ENCODE measurements around the gene NDE1.
"Not testable (repeated sequence)": the region's sequence is repeated elsewhere in the genome, so short reads cannot be mapped to it uniquely, and the experiment has no call there.

Gene NDE1

DNA sequence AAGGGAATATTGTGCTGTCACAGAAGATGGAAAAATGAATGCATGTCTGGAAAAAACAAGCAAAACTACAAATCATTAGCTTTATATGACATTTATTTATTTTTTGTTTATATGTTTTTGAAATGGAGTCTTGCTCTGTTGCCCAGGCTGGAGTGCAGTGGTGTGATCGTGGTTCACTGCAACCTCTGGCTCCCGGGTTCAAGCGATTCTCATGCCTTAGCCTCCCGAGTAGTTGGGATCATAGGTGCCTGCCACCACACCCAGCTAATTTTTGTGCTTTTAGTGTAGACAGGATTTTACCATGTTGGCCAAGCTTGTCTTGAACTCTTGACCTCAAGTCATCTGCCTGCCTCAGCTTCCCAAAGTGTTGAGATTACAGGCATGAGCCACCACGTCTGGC is 8.5 kb downstream of the NDE1 start:
- POLR2A ChIA-PET = no interaction called here
- Histone ChIP-seq H3K27ac (ENCODE audit: insufficient read depth in 1 of 2, low read depth in 1 of 2, low read length in 2 of 2, poor library complexity in 1 of 2, severe bottlenecking in 2 of 2) (no peak overlapping the region), H3K27me3 (replicated peaks in 2 of 5; ENCODE audit: control insufficient read depth in 4 of 5, insufficient read depth in 5 of 5, low read length in 4 of 5) (no peaks in the 10 kb centered on the region), H3K9me3 (ENCODE audit: control extremely low read depth in 1 of 5, control insufficient read depth in 4 of 5, insufficient read depth in 2 of 5, low read depth in 1 of 5, low read length in 4 of 5) (no peaks in the 10 kb centered on the region), H3K4me3 (ENCODE audit: control insufficient read depth in 1 of 7, extremely low read depth in 1 of 7, insufficient read depth in 4 of 7, low read depth in 2 of 7, low read length in 6 of 7) (no peak overlapping the region), H3K36me3 (ENCODE audit: control insufficient read depth in 4 of 4, insufficient read depth in 4 of 4, low read length in 3 of 4) (peaks cover 3 to 26% (median 13%) of the 10 kb centered on the region in 4 experiments), H3K4me1 (ENCODE audit: control extremely low read depth in 1 of 4, control insufficient read depth in 4 of 4, insufficient read depth in 4 of 4, low read length in 3 of 4) (peaks cover 2 to 4% (median 3%) of the 10 kb centered on the region in 4 experiments)
- CTCF ChIA-PET = interaction anchor here (0.9 to 1.6 kb wide), 3 partner anchors 15 to 23 kb away, joined by 3 read pairs; partner anchors contain the start of gene MARF1
- no peak for DNase-seq
- WGBS (ENCODE audit: insufficient coverage) = 96% methylated on average over 5 of the region's 5 CpGs

DNA sequence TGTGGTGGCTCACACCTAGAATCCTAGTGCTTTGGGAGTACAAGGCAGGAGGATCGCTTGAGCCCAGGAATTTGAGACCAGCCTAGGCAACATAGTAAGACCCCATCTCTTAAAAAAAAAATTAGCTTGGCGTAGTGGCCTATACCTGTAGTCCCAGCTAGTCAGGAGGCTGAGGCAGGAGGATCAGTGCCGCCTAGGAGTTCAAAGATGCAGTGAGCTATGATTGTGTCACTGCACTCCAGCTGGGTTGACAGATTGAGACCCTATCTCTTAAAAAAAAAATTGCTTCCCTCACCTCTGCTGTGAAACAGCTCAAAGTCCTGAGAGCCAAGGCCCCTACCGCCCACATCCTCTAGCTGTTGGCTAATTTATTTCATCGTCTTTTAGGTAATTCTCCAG is 10.2 kb downstream of the NDE1 start:
- Histone ChIP-seq H3K36me3 (ENCODE audit: control insufficient read depth in 4 of 4, insufficient read depth in 4 of 4, low read length in 3 of 4) (peaks cover 5 to 30% (median 13%) of the 10 kb centered on the region in 4 experiments), H3K27ac (ENCODE audit: insufficient read depth in 1 of 2, low read depth in 1 of 2, low read length in 2 of 2, poor library complexity in 1 of 2, severe bottlenecking in 2 of 2) (peak overlapping the region in 1 of 2 experiments; percentile 64), H3K4me3 (ENCODE audit: control insufficient read depth in 1 of 7, extremely low read depth in 1 of 7, insufficient read depth in 4 of 7, low read depth in 2 of 7, low read length in 6 of 7) (no peak overlapping the region), H3K4me1 (ENCODE audit: control extremely low read depth in 1 of 4, control insufficient read depth in 4 of 4, insufficient read depth in 4 of 4, low read length in 3 of 4) (peaks cover 2 to 4% (median 3%) of the 10 kb centered on the region in 4 experiments), H3K27me3 (replicated peaks in 2 of 5; ENCODE audit: control insufficient read depth in 4 of 5, insufficient read depth in 5 of 5, low read length in 4 of 5) (no peaks in the 10 kb centered on the region), H3K9me3 (ENCODE audit: control extremely low read depth in 1 of 5, control insufficient read depth in 4 of 5, insufficient read depth in 2 of 5, low read depth in 1 of 5, low read length in 4 of 5) (no peaks in the 10 kb centered on the region)
- WGBS (ENCODE audit: insufficient coverage) = 96% methylated on average over 5 of the region's 5 CpGs
- no peak for DNase-seq
- POLR2A ChIA-PET = interaction anchor here (1.6 kb wide), 1 partner anchor 12 kb away, joined by 4 read pairs; no protein-coding TSS in a partner anchor
- CTCF ChIA-PET = interaction anchor here (0.6 to 3.0 kb wide), 3 partner anchors 12 to 603 kb away, joined by 3 to 15 read pairs (median 3); no protein-coding TSS in a partner anchor

- Histone ChIP-seq H3K4me1 (ENCODE audit: control extremely low read depth in 1 of 4, control insufficient read depth in 4 of 4, insufficient read depth in 4 of 4, low read length in 3 of 4) (no peaks in the 10 kb centered on the region), H3K27ac (ENCODE audit: insufficient read depth in 1 of 2, low read depth in 1 of 2, low read length in 2 of 2, poor library complexity in 1 of 2, severe bottlenecking in 2 of 2) (no peak overlapping the region), H3K4me3 (ENCODE audit: control insufficient read depth in 1 of 7, extremely low read depth in 1 of 7, insufficient read depth in 4 of 7, low read depth in 2 of 7, low read length in 6 of 7) (no peak overlapping the region), H3K27me3 (replicated peaks in 2 of 5; ENCODE audit: control insufficient read depth in 4 of 5, insufficient read depth in 5 of 5, low read length in 4 of 5) (no peaks in the 10 kb centered on the region), H3K9me3 (ENCODE audit: control extremely low read depth in 1 of 5, control insufficient read depth in 4 of 5, insufficient read depth in 2 of 5, low read depth in 1 of 5, low read length in 4 of 5) (no peaks in the 10 kb centered on the region), H3K36me3 (ENCODE audit: control insufficient read depth in 4 of 4, insufficient read depth in 4 of 4, low read length in 3 of 4) (peaks cover 15 to 62% (median 39%) of the 10 kb centered on the region in 4 experiments)
- ChIA-PET CTCF (interaction anchor here (1.0 to 1.3 kb wide), 2 partner anchors 12 to 17 kb away, joined by 3 to 4 read pairs; no protein-coding TSS in a partner anchor), POLR2A (interaction anchor here (1.2 kb wide), 1 partner anchor 524 kb away, joined by 3 read pairs; no protein-coding TSS in a partner anchor)
- no peak for DNase-seq
Measured at GRCh38 chr16:15665107-15665506, 15.1 kb downstream of the NDE1 start.

DNA sequence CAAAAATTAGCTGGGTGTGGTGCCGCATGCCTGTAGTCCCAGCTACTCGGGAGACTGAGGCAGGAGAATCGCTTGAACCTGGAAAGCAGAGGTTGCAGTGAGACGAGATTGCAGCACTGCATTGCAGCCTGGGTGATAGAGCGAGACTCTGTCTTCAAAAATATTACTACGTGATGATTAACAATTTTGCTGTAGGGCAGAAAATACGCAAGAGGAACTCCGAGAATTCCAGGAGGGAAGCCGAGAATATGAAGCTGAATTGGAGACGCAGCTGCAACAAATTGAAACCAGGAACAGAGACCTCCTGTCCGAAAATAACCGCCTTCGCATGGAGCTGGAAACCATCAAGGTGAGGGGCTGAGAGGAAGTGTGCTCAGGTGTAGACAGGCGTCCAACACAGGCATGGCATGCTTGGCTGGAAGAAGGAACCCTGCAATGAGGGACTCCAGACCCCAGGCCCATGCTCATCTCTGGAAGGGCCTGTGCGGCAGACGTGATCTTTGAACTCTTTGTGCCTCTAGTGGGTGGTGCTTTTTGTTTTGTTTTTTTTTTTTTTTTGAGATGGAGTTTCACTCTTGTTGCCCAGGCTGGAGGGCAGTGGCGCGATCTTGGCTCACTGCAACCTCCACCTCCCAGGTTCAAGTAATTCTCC is 17.2 kb downstream of the NDE1 start:
- H3K36me3 ChIP-seq (ENCODE audit: control insufficient read depth in 4 of 4, insufficient read depth in 4 of 4, low read length in 3 of 4) = peaks cover 13 to 62% (median 42%) of the 10 kb centered on the region in 4 experiments
- 96% methylated on average over 14 of the region's 18 CpGs for WGBS (ENCODE audit: insufficient coverage)
- POLR2A ChIA-PET = no interaction called here

DNA sequence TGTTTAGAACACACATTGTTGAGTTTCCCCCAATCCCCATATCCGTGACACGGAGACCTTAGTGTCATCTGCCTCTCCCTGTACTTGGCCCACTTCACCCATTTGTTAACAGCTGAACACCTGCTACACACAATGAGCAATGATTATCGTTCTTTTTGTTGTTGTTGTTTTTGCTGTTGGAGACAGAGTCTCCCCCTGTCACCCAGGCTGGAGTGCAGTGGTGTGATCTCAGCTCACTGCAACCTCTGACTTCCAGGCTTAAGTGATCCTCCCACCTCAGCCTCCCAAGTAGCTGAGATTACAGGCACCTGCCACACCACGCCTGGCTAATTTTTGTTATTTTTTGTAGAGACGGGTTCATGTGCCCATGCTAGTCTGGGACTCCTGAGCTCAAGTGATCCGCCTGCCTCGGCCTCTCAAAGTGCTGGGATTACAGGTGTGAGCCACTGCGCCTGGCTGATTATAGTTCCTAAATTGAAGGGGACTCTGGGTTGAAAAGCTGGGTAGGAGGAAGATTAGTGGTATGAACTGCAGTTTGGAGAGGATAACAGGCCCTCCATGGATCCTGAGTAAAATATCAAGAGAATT is 21.6 kb downstream of the NDE1 start:
- Histone ChIP-seq H3K9me3 (ENCODE audit: control extremely low read depth in 1 of 5, control insufficient read depth in 4 of 5, insufficient read depth in 2 of 5, low read depth in 1 of 5, low read length in 4 of 5) (no peaks in the 10 kb centered on the region), H3K27ac (ENCODE audit: insufficient read depth in 1 of 2, low read depth in 1 of 2, low read length in 2 of 2, poor library complexity in 1 of 2, severe bottlenecking in 2 of 2) (peak overlapping the region; percentile 80 to 99), H3K27me3 (replicated peaks in 2 of 5; ENCODE audit: control insufficient read depth in 4 of 5, insufficient read depth in 5 of 5, low read length in 4 of 5) (no peaks in the 10 kb centered on the region), H3K4me3 (ENCODE audit: control insufficient read depth in 1 of 7, extremely low read depth in 1 of 7, insufficient read depth in 4 of 7, low read depth in 2 of 7, low read length in 6 of 7) (no peak overlapping the region), H3K4me1 (ENCODE audit: control extremely low read depth in 1 of 4, control insufficient read depth in 4 of 4, insufficient read depth in 4 of 4, low read length in 3 of 4) (peaks cover 5 to 50% (median 33%) of the 10 kb centered on the region in 4 experiments), H3K36me3 (ENCODE audit: control insufficient read depth in 4 of 4, insufficient read depth in 4 of 4, low read length in 3 of 4) (peaks cover 10 to 49% (median 30%) of the 10 kb centered on the region in 4 experiments)
- 96% methylated on average over 8 of the region's 8 CpGs for WGBS (ENCODE audit: insufficient coverage)
- POLR2A ChIA-PET = interaction anchor here (1.0 to 1.5 kb wide), 3 partner anchors 11 to 29 kb away, joined by 3 to 8 read pairs (median 4); partner anchors contain the start of gene NDE1
- DNase-seq = no peak
- CTCF ChIA-PET = interaction anchor here (0.7 to 3.9 kb wide), 6 partner anchors 10 to 235 kb away, joined by 3 to 16 read pairs (median 6); partner anchors contain the start of gene MARF1

More for the DNA sequence above, 17.2 kb downstream of the NDE1 start:
- CTCF ChIA-PET = interaction anchor here (0.9 to 1.2 kb wide), 2 partner anchors 14 to 17 kb away, joined by 3 read pairs; no protein-coding TSS in a partner anchor
- no peak overlapping the region for H3K27ac ChIP-seq (ENCODE audit: insufficient read depth in 1 of 2, low read depth in 1 of 2, low read length in 2 of 2, poor library complexity in 1 of 2, severe bottlenecking in 2 of 2)
- H3K4me3 ChIP-seq (ENCODE audit: control insufficient read depth in 1 of 7, extremely low read depth in 1 of 7, insufficient read depth in 4 of 7, low read depth in 2 of 7, low read length in 6 of 7) = no peak overlapping the region
- H3K4me1 ChIP-seq (ENCODE audit: control extremely low read depth in 1 of 4, control insufficient read depth in 4 of 4, insufficient read depth in 4 of 4, low read length in 3 of 4) = peaks cover 0 to 17% (median 8%) of the 10 kb centered on the region in 4 experiments
- H3K9me3 ChIP-seq (ENCODE audit: control extremely low read depth in 1 of 5, control insufficient read depth in 4 of 5, insufficient read depth in 2 of 5, low read depth in 1 of 5, low read length in 4 of 5) = no peaks in the 10 kb centered on the region
- DNase-seq = no peak
- no peaks in the 10 kb centered on the region for H3K27me3 ChIP-seq (replicated peaks in 2 of 5; ENCODE audit: control insufficient read depth in 4 of 5, insufficient read depth in 5 of 5, low read length in 4 of 5)

- Histone ChIP-seq H3K27ac (ENCODE audit: insufficient read depth in 1 of 2, low read depth in 1 of 2, low read length in 2 of 2, poor library complexity in 1 of 2, severe bottlenecking in 2 of 2) (peak overlapping the region; percentile 80 to 99), H3K4me1 (ENCODE audit: control extremely low read depth in 1 of 4, control insufficient read depth in 4 of 4, insufficient read depth in 4 of 4, low read length in 3 of 4) (peaks cover 5 to 50% (median 33%) of the 10 kb centered on the region in 4 experiments), H3K4me3 (ENCODE audit: control insufficient read depth in 1 of 7, extremely low read depth in 1 of 7, insufficient read depth in 4 of 7, low read depth in 2 of 7, low read length in 6 of 7) (peak overlapping the region in 2 of 7 experiments; percentile 36 to 57), H3K36me3 (ENCODE audit: control insufficient read depth in 4 of 4, insufficient read depth in 4 of 4, low read length in 3 of 4) (peaks cover 8 to 49% (median 30%) of the 10 kb centered on the region in 4 experiments)
- 86% methylated on average over 10 of the region's 10 CpGs for WGBS (ENCODE audit: insufficient coverage)
- CTCF ChIA-PET = interaction anchor here (0.7 to 3.9 kb wide), 5 partner anchors 11 to 236 kb away, joined by 3 to 16 read pairs (median 7); partner anchors contain the start of gene MARF1
- POLR2A ChIA-PET = interaction anchor here (1.0 to 1.5 kb wide), 3 partner anchors 12 to 30 kb away, joined by 3 to 8 read pairs (median 4); partner anchors contain the start of gene NDE1
- not testable (repeated sequence) for H3K27me3 ChIP-seq (replicated peaks in 2 of 5; ENCODE audit: control insufficient read depth in 4 of 5, insufficient read depth in 5 of 5, low read length in 4 of 5); H3K9me3 ChIP-seq (ENCODE audit: control extremely low read depth in 1 of 5, control insufficient read depth in 4 of 5, insufficient read depth in 2 of 5, low read depth in 1 of 5, low read length in 4 of 5); DNase-seq
Measured at GRCh38 chr16:15672127-15672513, 22.1 kb downstream of the NDE1 start.

Measured in common myeloid progenitor, CD34-positive (primary cell).